ENCODE data around the gene MFSD8.
"Not testable (repeated sequence)": the region's sequence is repeated elsewhere in the genome, so short reads cannot be mapped to it uniquely, and the experiment has no call there.

GRCh38 chr4:127970925-127971324 is 6.0 kb upstream of the MFSD8 start:
- TF ChIP-seq CTCF (IDR thresholded peaks at IDR 0.05); POLR2A (IDR thresholded peaks at IDR 0.05; ENCODE audit: low read depth); EP300 (IDR thresholded peaks at IDR 0.05): not testable (repeated sequence)
